Prostate gland (tissue), 2 donors: ENCODE measurements around the gene EGLN3. TPM values are rescaled to one million over a fixed set of nuclear protein-coding genes. Genes with fewer than 3 reads are reported as not detected.
A peak's percentile ranks its signal among the peaks of the same experiment; 100 is the strongest.

ENCODE experiments used
- DNase-seq: peaks from one replicate; pipeline ENCODE4 v3.0.0-alpha.2; 2019; ENCODE audit warnings: low spot score
- H3K27ac ChIP-seq, 2 donors: fragments of 200-600 bp; sonication (generic); 2 replicates each; pipeline ENCODE4 v1.5.1; 2017 to 2019
- H3K27me3 ChIP-seq: fragments of 200-600 bp; sonication (generic); replicated peaks from 2 replicates; pipeline ENCODE4 v1.5.1; 2019; ENCODE audit not compliant: insufficient read depth
- H3K36me3 ChIP-seq, 2 donors: fragments of 200-600 bp; sonication (generic); 1 replicate in 1 of 2; 2 replicates in 1 of 2; pipeline versions ENCODE4 v1.5.1 to v1.8.1; 2017 to 2019
- H3K4me1 ChIP-seq: fragments of 200-600 bp; sonication (generic); replicated peaks from 2 replicates; pipeline ENCODE4 v1.5.1; 2019
- H3K4me3 ChIP-seq, 2 donors: fragments of 200-600 bp; sonication (generic); 2 replicates each; pipeline ENCODE4 v1.5.1; 2017 to 2019
- H3K9me3 ChIP-seq: fragments of 200-600 bp; sonication (generic); 2 replicates; pipeline ENCODE4 v1.5.1; 2017
- POLR2A ChIP-seq: fragments of 450-650 bp; IDR thresholded peaks from one replicate; pipeline ENCODE4 v1.6.1; 2016; ENCODE audit warnings: antibody characterized with exemption, mild to moderate bottlenecking
- POLR2AphosphoS5 ChIP-seq: sonication (generic); formaldehyde crosslinking; IDR thresholded peaks from one replicate; pipeline ENCODE4 v1.6.1; 2017; ENCODE audit warnings: antibody characterized with exemption
- WGBS: methylation state at CpG from one replicate; pipeline ENCODE4 v1.1.5; 2018; 5-methylcytosine and 5-hydroxymethylcytosine counted together
- intact Hi-C: fragments of 100-400 bp; cut with DNase I; formaldehyde crosslinking; loops from one replicate; pipeline ENCODE4 v1.14.2; 2022
- total RNA-seq, 2 donors: library from RNA; depleted of rRNA; stranded (reverse); fragments of >200 nt; gene quantifications; one replicate each; pipeline ENCODE4 v1.1.0, GENCODE V29; 2016
- TF ChIP-seq, protein P1 (sequence below), 4 experiments: fragments of 200-600 bp in 2 of 4; fragments of 450-650 bp in 2 of 4; sonication (generic) in 2 of 4; IDR thresholded peaks; 1 replicate in 3 of 4; 2 replicates in 1 of 4; pipeline ENCODE4 v1.5.1; 2016 to 2019; ENCODE audit warnings: antibody characterized with exemption in 4 of 4, mild to moderate bottlenecking in 2 of 4, moderate library complexity in 2 of 4

Gene EGLN3
- total RNA-seq, 2 donors from 2014 or later: 6.1 to 6.8 TPM

DNA sequence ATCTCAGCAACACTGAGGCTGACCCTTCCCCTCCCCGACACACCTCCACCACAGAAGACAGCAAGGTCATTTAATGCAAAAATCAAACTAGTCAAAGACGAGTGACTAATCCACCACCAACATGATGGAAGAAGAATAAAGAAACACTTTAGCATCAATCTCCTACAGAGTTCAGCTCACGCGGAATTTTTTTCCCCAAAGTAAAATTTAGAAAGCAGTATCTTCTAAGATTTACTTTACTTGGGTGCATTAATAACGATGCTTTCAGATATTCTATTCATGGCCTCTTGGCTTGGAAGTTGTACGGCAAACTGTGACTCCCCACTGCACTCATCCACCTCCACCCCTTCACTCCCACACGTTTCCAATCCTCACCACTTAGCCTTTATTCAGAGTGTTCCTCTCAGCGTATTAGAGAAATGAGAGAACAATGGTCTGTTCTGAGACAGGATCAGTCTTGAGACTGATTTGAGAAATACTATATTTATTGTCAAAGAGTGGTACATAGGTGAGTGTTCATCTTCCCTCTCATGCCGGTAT, 1.9 kb downstream of the EGLN3 start:
- Histone ChIP-seq H3K4me3 (peak overlapping the region in 1 of 2 donors; percentile 33), H3K9me3 (no peaks in the 10 kb centered on the region), H3K27ac (no peak overlapping the region), H3K4me1 (peaks cover 5% of the 10 kb centered on the region), H3K36me3 (no peaks in the 10 kb centered on the region), H3K27me3 (no peaks in the 10 kb centered on the region)
- WGBS: 68% methylated on average over 9 of the region's 9 CpGs
- intact Hi-C loops: loop anchor here (5.0 kb wide), 1 partner anchor 113 kb away; no protein-coding TSS in a partner anchor
- no peak for TF ChIP-seq POLR2A
- TF ChIP-seq, protein P1, sequence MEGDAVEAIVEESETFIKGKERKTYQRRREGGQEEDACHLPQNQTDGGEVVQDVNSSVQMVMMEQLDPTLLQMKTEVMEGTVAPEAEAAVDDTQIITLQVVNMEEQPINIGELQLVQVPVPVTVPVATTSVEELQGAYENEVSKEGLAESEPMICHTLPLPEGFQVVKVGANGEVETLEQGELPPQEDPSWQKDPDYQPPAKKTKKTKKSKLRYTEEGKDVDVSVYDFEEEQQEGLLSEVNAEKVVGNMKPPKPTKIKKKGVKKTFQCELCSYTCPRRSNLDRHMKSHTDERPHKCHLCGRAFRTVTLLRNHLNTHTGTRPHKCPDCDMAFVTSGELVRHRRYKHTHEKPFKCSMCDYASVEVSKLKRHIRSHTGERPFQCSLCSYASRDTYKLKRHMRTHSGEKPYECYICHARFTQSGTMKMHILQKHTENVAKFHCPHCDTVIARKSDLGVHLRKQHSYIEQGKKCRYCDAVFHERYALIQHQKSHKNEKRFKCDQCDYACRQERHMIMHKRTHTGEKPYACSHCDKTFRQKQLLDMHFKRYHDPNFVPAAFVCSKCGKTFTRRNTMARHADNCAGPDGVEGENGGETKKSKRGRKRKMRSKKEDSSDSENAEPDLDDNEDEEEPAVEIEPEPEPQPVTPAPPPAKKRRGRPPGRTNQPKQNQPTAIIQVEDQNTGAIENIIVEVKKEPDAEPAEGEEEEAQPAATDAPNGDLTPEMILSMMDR (IDR thresholded peaks at IDR 0.05): no peak
- TF ChIP-seq POLR2AphosphoS5: no peak
- DNase-seq: no peak

DNA sequence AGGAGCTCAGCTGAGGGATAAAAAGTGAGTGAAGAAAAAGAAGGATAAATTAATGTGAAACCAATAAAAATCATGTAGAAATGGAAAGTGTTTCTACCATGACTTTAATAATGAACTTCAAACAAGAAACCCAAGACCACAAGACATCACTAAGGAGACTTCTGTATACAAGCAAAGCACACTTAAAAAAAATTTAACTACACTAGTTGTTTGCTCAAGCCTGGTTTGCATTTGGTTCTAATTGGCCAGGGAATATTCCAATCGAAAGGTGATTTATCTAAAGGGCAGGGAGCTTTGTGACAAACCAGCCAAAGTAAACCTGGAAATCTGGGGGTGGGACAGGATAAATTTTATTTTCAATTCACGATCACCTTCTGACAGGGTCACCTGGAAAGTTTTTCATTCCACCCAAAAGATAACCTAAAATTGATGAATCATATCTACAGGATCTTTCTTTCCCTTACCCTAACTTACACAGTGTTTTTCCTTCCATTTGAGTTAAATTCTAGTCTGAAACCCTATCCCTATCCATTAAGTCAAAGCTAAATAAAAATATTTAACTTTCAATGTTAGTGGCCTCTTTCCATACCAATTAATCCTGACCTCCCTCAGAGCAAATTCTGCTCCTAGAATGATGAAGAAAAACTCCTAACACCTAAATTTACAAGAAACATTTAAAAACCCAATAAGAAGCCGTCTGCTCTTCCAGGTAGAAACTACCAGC, 2.6 kb downstream of the EGLN3 start:
- intact Hi-C loops: loop anchor here (5.0 kb wide), 1 partner anchor 114 kb away; no protein-coding TSS in a partner anchor
- H3K27ac ChIP-seq: no peak overlapping the region
- DNase-seq: no peak
- peaks cover 5% of the 10 kb centered on the region for H3K4me1 ChIP-seq
- H3K9me3 ChIP-seq: no peaks in the 10 kb centered on the region
- H3K36me3 ChIP-seq: no peaks in the 10 kb centered on the region
- TF ChIP-seq, protein P1 (IDR thresholded peaks at IDR 0.05): no peak
- TF ChIP-seq POLR2A (no peak), POLR2AphosphoS5 (no peak)
- WGBS: 58% methylated on average over 3 of the region's 3 CpGs
- no peaks in the 10 kb centered on the region for H3K27me3 ChIP-seq
- no peak overlapping the region for H3K4me3 ChIP-seq

DNA sequence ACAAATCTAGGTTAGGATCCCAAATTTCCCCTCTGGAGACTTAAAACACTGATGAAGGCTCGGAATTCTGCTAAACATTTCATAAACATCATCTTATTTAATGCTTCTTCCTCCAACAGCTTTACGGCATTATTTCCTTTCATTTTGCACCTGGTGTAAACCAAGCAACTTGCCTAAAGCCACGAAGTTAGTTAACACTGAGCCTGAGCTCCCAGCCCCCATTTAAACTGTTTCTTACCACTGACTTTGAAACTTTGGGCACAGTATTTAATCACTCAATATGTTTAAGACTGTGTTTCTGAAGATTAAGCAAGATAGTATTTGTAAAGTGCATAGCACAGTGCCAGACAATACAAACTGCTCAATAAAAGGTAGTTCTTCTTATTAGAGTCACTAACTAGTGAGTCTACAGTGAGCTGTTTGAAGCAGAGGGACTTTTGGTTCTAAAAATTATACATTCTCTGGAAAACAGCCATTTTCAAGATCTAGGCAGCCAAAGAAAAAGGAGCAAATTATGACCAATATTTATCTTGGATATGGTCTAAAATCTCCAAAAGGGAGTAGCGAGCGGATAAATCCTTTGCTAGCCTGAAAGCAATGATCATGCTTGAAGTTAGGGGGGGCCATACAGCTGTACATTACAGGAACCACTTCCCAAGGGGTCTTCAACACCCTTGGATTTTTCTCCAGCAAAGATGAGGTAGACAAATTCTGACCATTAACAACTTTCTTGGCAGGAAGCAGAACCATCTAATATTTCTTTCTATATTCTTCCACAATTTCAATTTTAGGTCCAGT, 4.0 kb downstream of the EGLN3 start:
- Histone ChIP-seq H3K27me3 (no peaks in the 10 kb centered on the region), H3K4me1 (peaks cover 5% of the 10 kb centered on the region), H3K9me3 (no peaks in the 10 kb centered on the region), H3K27ac (no peak overlapping the region), H3K36me3 (no peaks in the 10 kb centered on the region), H3K4me3 (no peak overlapping the region)
- TF ChIP-seq POLR2A: no peak
- WGBS: 74% methylated on average over 5 of the region's 5 CpGs
- intact Hi-C loops: loop anchor here (5.0 kb wide), 1 partner anchor 115 kb away; no protein-coding TSS in a partner anchor
- no peak for DNase-seq

DNA sequence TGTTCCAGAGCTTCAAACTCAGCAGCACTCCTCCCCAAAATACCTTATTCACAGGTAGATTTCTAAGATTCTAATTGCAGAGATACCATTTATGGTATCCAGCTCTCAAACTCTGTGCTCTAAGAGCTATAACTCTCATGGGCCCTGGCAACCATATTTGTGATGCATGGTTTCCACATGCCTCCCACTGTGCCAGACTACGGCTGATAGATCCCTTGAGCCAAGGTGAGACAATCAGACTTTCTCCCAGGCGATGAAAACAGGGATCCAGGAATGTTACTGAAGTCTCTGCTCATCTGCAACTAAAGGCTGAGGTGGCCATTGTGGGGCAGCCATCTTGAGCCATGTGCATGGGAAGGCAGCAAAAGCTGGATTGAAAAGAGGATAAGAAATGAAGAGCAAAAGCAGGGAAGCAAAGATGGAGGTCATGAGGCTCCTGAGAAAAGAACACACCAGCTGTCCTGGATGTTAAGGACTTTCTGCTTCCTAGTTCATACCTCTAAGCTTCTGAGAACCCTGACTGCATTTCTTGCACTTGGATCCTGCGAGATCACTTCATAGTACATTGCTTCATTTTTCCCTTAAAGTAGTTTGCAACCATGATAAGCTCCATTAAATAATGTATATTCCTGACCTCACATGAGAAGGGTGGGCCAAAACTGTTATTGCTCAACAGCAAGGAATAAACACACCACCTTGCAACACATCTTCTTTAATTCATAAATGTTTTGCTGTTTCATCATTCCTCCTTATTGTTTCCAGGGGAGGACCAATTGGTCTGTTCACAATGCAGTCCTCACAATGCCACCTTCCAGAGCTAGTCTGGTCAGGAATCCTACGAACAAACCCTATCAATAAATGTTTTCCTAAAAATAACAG, 5.4 kb downstream of the EGLN3 start:
- WGBS: 94% methylated on average over 4 of the region's 4 CpGs
- no peak overlapping the region for H3K4me3 ChIP-seq
- no peaks in the 10 kb centered on the region for H3K4me1 ChIP-seq
- H3K9me3 ChIP-seq: no peaks in the 10 kb centered on the region
- intact Hi-C loops: loop anchor here (5.0 kb wide), 1 partner anchor 117 kb away; no protein-coding TSS in a partner anchor
- DNase-seq: no peak
- no peaks in the 10 kb centered on the region for H3K36me3 ChIP-seq
- H3K27ac ChIP-seq: no peak overlapping the region
- TF ChIP-seq POLR2AphosphoS5 (no peak), POLR2A (no peak)
- TF ChIP-seq, protein P1 (IDR thresholded peaks at IDR 0.05): no peak
- H3K27me3 ChIP-seq: no peaks in the 10 kb centered on the region
